Medulla oblongata (tissue), 1 donor: Measurements from ENCODE around the gene PSD4.

Experiments used
- DNase-seq: peaks from one replicate; pipeline ENCODE4 v3.0.0-alpha.2; 2015; ENCODE audit errors: extremely low spot score

Gene PSD4

GRCh38 chr2:113207021-113207420 lies 33.2 kb downstream of the PSD4 start:
- DNase-seq = no peak

- DNase-seq = no peak
These were observed 34.6 kb downstream of the PSD4 start for GRCh38 chr2:113208396-113208795.

GRCh38 chr2:113209011-113209645 lies 35.4 kb downstream of the PSD4 start:
- no peak for DNase-seq

GRCh38 chr2:113209646-113210171 lies 35.9 kb downstream of the PSD4 start:
- DNase-seq = no peak

GRCh38 chr2:113211226-113212105 lies 37.7 kb downstream of the PSD4 start:
- DNase-seq = no peak

- no peak for DNase-seq
These were observed 38.7 kb downstream of the PSD4 start for GRCh38 chr2:113212245-113213060.

GRCh38 chr2:113213061-113213930 lies 39.5 kb downstream of the PSD4 start:
- DNase-seq = no peak

GRCh38 chr2:113214141-113214540 lies 40.4 kb downstream of the PSD4 start:
- no peak for DNase-seq

GRCh38 chr2:113215056-113215455 lies 41.3 kb downstream of the PSD4 start:
- no peak for DNase-seq

GRCh38 chr2:113216321-113216720 lies 42.5 kb downstream of the PSD4 start:
- no peak for DNase-seq

- DNase-seq = no peak
These were observed 43.2 kb downstream of the PSD4 start for GRCh38 chr2:113216891-113217454.

- DNase-seq = no peak
These were observed 43.9 kb downstream of the PSD4 start for GRCh38 chr2:113217455-113218282.

GRCh38 chr2:113218283-113219091 lies 44.7 kb downstream of the PSD4 start:
- DNase-seq = peak; percentile 46

- no peak for DNase-seq
These were observed 45.3 kb downstream of the PSD4 start for GRCh38 chr2:113219092-113219441.

- DNase-seq = no peak
These were observed 45.7 kb downstream of the PSD4 start for GRCh38 chr2:113219525-113219888.

- DNase-seq = no peak
These were observed 46.3 kb downstream of the PSD4 start for GRCh38 chr2:113219889-113220641.

GRCh38 chr2:113220970-113221708 lies 47.4 kb downstream of the PSD4 start:
- DNase-seq = no peak

GRCh38 chr2:113221846-113222245 lies 48.1 kb downstream of the PSD4 start:
- no peak for DNase-seq
